Breast epithelium (tissue), 3 donors: ENCODE data around the gene LDLR.

ENCODE experiments used
- POLR2A ChIP-seq: fragments of 450-650 bp; IDR thresholded peaks from one replicate; pipeline ENCODE4 v1.6.1; 2016; ENCODE audit warnings: antibody characterized with exemption, mild to moderate bottlenecking, moderate library complexity
- TF ChIP-seq, protein P1 (sequence below), 3 donors: fragments of 450-650 bp; IDR thresholded peaks; one replicate each; pipeline ENCODE4 v1.5.1; 2016 to 2017; ENCODE audit warnings: antibody characterized with exemption in 3 of 3, mild to moderate bottlenecking in 3 of 3, moderate library complexity in 3 of 3

DNA sequence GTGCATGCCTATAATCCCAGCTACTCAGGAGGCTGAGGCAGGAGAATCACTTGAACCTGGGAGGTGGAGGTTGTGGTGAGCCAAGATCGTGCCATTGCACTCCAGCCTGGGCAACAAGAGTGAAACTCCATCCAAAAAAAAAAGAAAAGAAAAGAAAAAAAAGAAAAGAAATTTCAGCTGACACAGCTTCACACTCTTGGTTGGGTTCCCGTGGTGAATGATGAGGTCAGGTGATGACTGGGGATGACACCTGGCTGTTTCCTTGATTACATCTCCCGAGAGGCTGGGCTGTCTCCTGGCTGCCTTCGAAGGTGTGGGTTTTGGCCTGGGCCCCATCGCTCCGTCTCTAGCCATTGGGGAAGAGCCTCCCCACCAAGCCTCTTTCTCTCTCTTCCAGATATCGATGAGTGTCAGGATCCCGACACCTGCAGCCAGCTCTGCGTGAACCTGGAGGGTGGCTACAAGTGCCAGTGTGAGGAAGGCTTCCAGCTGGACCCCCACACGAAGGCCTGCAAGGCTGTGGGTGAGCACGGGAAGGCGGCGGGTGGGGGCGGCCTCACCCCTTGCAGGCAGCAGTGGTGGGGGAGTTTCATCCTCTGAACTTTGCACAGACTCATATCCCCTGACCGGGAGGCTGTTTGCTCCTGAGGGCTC lies 22.0 kb downstream of the LDLR start:
- TF ChIP-seq, protein P1, sequence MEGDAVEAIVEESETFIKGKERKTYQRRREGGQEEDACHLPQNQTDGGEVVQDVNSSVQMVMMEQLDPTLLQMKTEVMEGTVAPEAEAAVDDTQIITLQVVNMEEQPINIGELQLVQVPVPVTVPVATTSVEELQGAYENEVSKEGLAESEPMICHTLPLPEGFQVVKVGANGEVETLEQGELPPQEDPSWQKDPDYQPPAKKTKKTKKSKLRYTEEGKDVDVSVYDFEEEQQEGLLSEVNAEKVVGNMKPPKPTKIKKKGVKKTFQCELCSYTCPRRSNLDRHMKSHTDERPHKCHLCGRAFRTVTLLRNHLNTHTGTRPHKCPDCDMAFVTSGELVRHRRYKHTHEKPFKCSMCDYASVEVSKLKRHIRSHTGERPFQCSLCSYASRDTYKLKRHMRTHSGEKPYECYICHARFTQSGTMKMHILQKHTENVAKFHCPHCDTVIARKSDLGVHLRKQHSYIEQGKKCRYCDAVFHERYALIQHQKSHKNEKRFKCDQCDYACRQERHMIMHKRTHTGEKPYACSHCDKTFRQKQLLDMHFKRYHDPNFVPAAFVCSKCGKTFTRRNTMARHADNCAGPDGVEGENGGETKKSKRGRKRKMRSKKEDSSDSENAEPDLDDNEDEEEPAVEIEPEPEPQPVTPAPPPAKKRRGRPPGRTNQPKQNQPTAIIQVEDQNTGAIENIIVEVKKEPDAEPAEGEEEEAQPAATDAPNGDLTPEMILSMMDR (IDR thresholded peaks at IDR 0.05), result no peak
- TF ChIP-seq POLR2A, result no peak
